Panc1 (cell line): ENCODE results near the gene NOL9.

Experiments used
- CTCF ChIP-seq: fragments of 450-650 bp; IDR thresholded peaks from 2 replicates; pipeline ENCODE4 v1.5.1; 2017; ENCODE audit warnings: mild to moderate bottlenecking
- POLR2AphosphoS5 ChIP-seq: IDR thresholded peaks from 2 replicates; pipeline ENCODE4 v1.6.1; 2012; ENCODE audit warnings: mild to moderate bottlenecking, low read depth, low read length, moderate library complexity
- TCF7L2 ChIP-seq: IDR thresholded peaks from 2 replicates; pipeline ENCODE4 v1.6.1; 2011; ENCODE audit warnings: mild to moderate bottlenecking, low read depth, low read length, inconsistent platforms
- TF ChIP-seq, protein P1 (sequence below), 2 experiments: IDR thresholded peaks; 2 replicates each; pipeline ENCODE4 v1.6.1; 2011 to 2012; ENCODE audit warnings: low read depth in 2 of 2, control low read depth in 1 of 2, low read length in 1 of 2, mild to moderate bottlenecking in 1 of 2, moderate library complexity in 1 of 2; ENCODE audit not compliant: insufficient read depth in 1 of 2

GRCh38 chr1:6489799-6490180 lies 64.5 kb downstream of the NOL9 start:
- peak; percentile 99 for TF ChIP-seq CTCF
- TF ChIP-seq, protein P1, sequence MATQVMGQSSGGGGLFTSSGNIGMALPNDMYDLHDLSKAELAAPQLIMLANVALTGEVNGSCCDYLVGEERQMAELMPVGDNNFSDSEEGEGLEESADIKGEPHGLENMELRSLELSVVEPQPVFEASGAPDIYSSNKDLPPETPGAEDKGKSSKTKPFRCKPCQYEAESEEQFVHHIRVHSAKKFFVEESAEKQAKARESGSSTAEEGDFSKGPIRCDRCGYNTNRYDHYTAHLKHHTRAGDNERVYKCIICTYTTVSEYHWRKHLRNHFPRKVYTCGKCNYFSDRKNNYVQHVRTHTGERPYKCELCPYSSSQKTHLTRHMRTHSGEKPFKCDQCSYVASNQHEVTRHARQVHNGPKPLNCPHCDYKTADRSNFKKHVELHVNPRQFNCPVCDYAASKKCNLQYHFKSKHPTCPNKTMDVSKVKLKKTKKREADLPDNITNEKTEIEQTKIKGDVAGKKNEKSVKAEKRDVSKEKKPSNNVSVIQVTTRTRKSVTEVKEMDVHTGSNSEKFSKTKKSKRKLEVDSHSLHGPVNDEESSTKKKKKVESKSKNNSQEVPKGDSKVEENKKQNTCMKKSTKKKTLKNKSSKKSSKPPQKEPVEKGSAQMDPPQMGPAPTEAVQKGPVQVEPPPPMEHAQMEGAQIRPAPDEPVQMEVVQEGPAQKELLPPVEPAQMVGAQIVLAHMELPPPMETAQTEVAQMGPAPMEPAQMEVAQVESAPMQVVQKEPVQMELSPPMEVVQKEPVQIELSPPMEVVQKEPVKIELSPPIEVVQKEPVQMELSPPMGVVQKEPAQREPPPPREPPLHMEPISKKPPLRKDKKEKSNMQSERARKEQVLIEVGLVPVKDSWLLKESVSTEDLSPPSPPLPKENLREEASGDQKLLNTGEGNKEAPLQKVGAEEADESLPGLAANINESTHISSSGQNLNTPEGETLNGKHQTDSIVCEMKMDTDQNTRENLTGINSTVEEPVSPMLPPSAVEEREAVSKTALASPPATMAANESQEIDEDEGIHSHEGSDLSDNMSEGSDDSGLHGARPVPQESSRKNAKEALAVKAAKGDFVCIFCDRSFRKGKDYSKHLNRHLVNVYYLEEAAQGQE (IDR thresholded peaks at IDR 0.05; ENCODE audit: insufficient read depth in 1 of 2, low read depth in 2 of 2, low read length in 1 of 2) = no peak
- TF ChIP-seq POLR2AphosphoS5 = no peak
- no peak for TF ChIP-seq TCF7L2
